Panc1 (cell line): Measurements from ENCODE around the gene PCDHGB4.
"Not testable (repeated sequence)": the region's sequence is repeated elsewhere in the genome, so short reads cannot be mapped to it uniquely, and the experiment has no call there.

ENCODE experiments used
- POLR2AphosphoS5 ChIP-seq: IDR thresholded peaks from 2 replicates; pipeline ENCODE4 v1.6.1; 2012; ENCODE audit warnings: mild to moderate bottlenecking, low read depth, low read length, moderate library complexity
- TF ChIP-seq, protein P1 (sequence below): fragments of 450-650 bp; IDR thresholded peaks from 2 replicates; pipeline ENCODE4 v1.5.1; 2017; ENCODE audit warnings: mild to moderate bottlenecking

DNA sequence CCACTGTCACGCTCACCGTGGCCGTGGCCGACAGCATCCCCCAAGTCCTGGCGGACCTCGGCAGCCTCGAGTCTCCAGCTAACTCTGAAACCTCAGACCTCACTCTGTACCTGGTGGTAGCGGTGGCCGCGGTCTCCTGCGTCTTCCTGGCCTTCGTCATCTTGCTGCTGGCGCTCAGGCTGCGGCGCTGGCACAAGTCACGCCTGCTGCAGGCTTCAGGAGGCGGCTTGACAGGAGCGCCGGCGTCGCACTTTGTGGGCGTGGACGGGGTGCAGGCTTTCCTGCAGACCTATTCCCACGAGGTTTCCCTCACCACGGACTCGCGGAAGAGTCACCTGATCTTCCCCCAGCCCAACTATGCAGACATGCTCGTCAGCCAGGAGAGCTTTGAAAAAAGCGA, 45.2 kb downstream of the PCDHGB4 start:
- TF ChIP-seq, protein P1, sequence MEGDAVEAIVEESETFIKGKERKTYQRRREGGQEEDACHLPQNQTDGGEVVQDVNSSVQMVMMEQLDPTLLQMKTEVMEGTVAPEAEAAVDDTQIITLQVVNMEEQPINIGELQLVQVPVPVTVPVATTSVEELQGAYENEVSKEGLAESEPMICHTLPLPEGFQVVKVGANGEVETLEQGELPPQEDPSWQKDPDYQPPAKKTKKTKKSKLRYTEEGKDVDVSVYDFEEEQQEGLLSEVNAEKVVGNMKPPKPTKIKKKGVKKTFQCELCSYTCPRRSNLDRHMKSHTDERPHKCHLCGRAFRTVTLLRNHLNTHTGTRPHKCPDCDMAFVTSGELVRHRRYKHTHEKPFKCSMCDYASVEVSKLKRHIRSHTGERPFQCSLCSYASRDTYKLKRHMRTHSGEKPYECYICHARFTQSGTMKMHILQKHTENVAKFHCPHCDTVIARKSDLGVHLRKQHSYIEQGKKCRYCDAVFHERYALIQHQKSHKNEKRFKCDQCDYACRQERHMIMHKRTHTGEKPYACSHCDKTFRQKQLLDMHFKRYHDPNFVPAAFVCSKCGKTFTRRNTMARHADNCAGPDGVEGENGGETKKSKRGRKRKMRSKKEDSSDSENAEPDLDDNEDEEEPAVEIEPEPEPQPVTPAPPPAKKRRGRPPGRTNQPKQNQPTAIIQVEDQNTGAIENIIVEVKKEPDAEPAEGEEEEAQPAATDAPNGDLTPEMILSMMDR: not testable (repeated sequence)
- not testable (repeated sequence) for TF ChIP-seq POLR2AphosphoS5
